Kidney (tissue), 14 donors: Measurements from ENCODE around the gene RNF39. TPM values are rescaled to one million over a fixed set of nuclear protein-coding genes. Genes with fewer than 3 reads are reported as not detected.

Experiments used
- DNase-seq, 5 donors: peaks; one replicate each; pipeline ENCODE4 v3.0.0-alpha.2; 2013 to 2020
- FAIRE-seq: peaks from 2 replicates; lab custom pipeline; 2012; peaks lifted over from hg19 to GRCh38; lab: Jason Lieb, UNC
- H3K27ac ChIP-seq, 2 donors: one replicate each; pipeline ENCODE4 v1.7.0; 2013; ENCODE audit warnings: low read depth in 2 of 2, low read length in 2 of 2, inconsistent platforms in 1 of 2
- H3K27me3 ChIP-seq: one replicate; pipeline ENCODE4 v1.7.1; 2013; ENCODE audit warnings: low read length, inconsistent platforms; ENCODE audit not compliant: control insufficient read depth, insufficient read depth
- H3K36me3 ChIP-seq, 3 donors: one replicate each; pipeline versions ENCODE4 v1.7.0 to v1.7.1; 2013; ENCODE audit warnings: low read length in 3 of 3, control low read depth in 1 of 3, inconsistent platforms in 1 of 3; ENCODE audit not compliant: insufficient read depth in 3 of 3, control insufficient read depth in 2 of 3
- H3K4me1 ChIP-seq, 3 donors: one replicate each; pipeline versions ENCODE4 v1.7.0 to v1.7.1; 2013; ENCODE audit warnings: low read length in 3 of 3, inconsistent platforms in 1 of 3, low read depth in 1 of 3; ENCODE audit not compliant: control insufficient read depth in 2 of 3, insufficient read depth in 2 of 3
- H3K4me3 ChIP-seq, 3 donors: one replicate each; pipeline versions ENCODE4 v1.7.0 to v1.8.1; 2013; ENCODE audit warnings: low read length in 3 of 3, control low read depth in 1 of 3, inconsistent platforms in 1 of 3
- H3K9ac ChIP-seq, 3 donors: one replicate each; pipeline versions ENCODE4 v1.7.0 to v1.7.1; 2013; ENCODE audit warnings: low read length in 3 of 3, control low read depth in 1 of 3, inconsistent platforms in 1 of 3
- H3K9me3 ChIP-seq, 3 donors: one replicate each; pipeline versions ENCODE4 v1.7.0 to v1.7.1; 2013; ENCODE audit warnings: low read length in 3 of 3, control low read depth in 1 of 3, inconsistent platforms in 1 of 3; ENCODE audit not compliant: control insufficient read depth in 2 of 3, insufficient read depth in 1 of 3
- CTCF ChIP-seq: IDR thresholded peaks from 3 replicates; pipeline ENCODE4 v1.5.1; 2012; ENCODE audit warnings: mild to moderate bottlenecking, moderate library complexity, borderline replicate concordance; ENCODE audit not compliant: insufficient read depth; ENCODE audit errors: extremely low read depth
- intact Hi-C: fragments of 100-400 bp; cut with DNase I; formaldehyde crosslinking; loops from one replicate; pipeline ENCODE4 v1.11.1; 2022
- polyA plus RNA-seq: library from polyadenylated mRNA; stranded (reverse); fragments of 350-450 nt; fragmentation: Illumina TruSeq; extraction: RNeasy Lipid Tissue Mini Kit (QIAGEN cat#74804); gene quantifications from one replicate; pipeline ENCODE4 v1.2.3, GENCODE V29; 2014; ENCODE audit warnings: low read depth, low replicate concordance; ENCODE audit not compliant: insufficient read depth
- total RNA-seq: library from RNA; stranded (reverse); fragmentation: NEBNext Ultra II Directional; extraction: Animal tissue kit (Norgen Biotek cat#: 25700); gene quantifications from one replicate; pipeline ENCODE4 v1.2.1, GENCODE V29; 2021
- donor health status: control.
- donor health status: control.
- donor health status: control.
- donor health status: control.
- donor health status: control.
- donor health status: DM: yes; HTN: yes; CAD: no.
- donor health status: Normal renal cell carcinoma (clear cell type).

The RNF39 gene
- total and polyA plus RNA-seq, 2 donors from 2014 or later, result 1.3 TPM; not detected in 1

GRCh38 chr6:30067460-30068139 is 8.0 kb downstream of the RNF39 start:
- Histone ChIP-seq H3K27ac (peak overlapping the region; percentile 83 to 89), H3K9ac (peak overlapping the region; percentile 68 to 84 (median 76)), H3K4me3 (peak overlapping the region; percentile 87 to 92 (median 92)), H3K27me3 (peaks cover 11% of the 10 kb centered on the region), H3K36me3 (peaks cover 0 to 5% (median 3%) of the 10 kb centered on the region in 3 donors), H3K4me1 (peaks cover 0 to 10% (median 0%) of the 10 kb centered on the region in 3 donors), H3K9me3 (no peaks in the 10 kb centered on the region)
- TF ChIP-seq CTCF, result no peak
- intact Hi-C loops, result no loop called here
- peak in 1 of 5 donors; percentile 94 for DNase-seq
- no peak for FAIRE-seq

- intact Hi-C loops, result no loop called here
- no peak for TF ChIP-seq CTCF
- Histone ChIP-seq H3K27me3 (peaks cover 3% of the 10 kb centered on the region), H3K9me3 (no peaks in the 10 kb centered on the region), H3K27ac (peak within 1 kb of the TSS; percentile 89 to 92), H3K9ac (peak within 1 kb of the TSS; percentile 68 to 84 (median 76)), H3K4me1 (peaks cover 0 to 14% (median 0%) of the 10 kb centered on the region in 3 donors), H3K36me3 (peaks cover 0 to 5% (median 3%) of the 10 kb centered on the region in 3 donors), H3K4me3 (peak within 1 kb of the TSS; percentile 92 to 95 (median 92))
- FAIRE-seq (peak; percentile 98), DNase-seq (peak; percentile 99 to 100 (median 99))
These were observed 8.8 kb downstream of the RNF39 start, which contains the start of gene PPP1R11 for GRCh38 chr6:30066577-30067459. TSS of gene PPP1R11 (plus strand) at chr6:30067198. CDS start at chr6:30067411, 213 bp downstream.

- H3K9ac ChIP-seq, result peak overlapping the region; percentile 50 to 66 (median 65)
These were observed 9.5 kb downstream of the RNF39 start for GRCh38 chr6:30066082-30066481.

More at GRCh38 chr6:30066082-30066481, 9.5 kb downstream of the RNF39 start:
- DNase-seq, result peak in 2 of 5 donors; percentile 22 to 35
- no peak for TF ChIP-seq CTCF
- Histone ChIP-seq H3K9me3 (no peaks in the 10 kb centered on the region), H3K36me3 (peaks cover 0 to 5% (median 3%) of the 10 kb centered on the region in 3 donors), H3K4me3 (peak overlapping the region; percentile 82 to 95 (median 92)), H3K27me3 (no peaks in the 10 kb centered on the region), H3K27ac (peak overlapping the region; percentile 81 to 92), H3K4me1 (peaks cover 0 to 14% (median 0%) of the 10 kb centered on the region in 3 donors)
- no peak for FAIRE-seq
- intact Hi-C loops, result no loop called here
